ENCODE results near the gene ROR1.

- TF ChIP-seq POLR2AphosphoS5 (IDR thresholded peaks at IDR 0.05; ENCODE audit: low read depth, low read length) (no peak), SIN3A (IDR thresholded peaks at IDR 0.05; ENCODE audit: low read depth) (no peak), EZH2 (IDR thresholded peaks at IDR 0.05) (no peak), POLR2A (IDR thresholded peaks at IDR 0.05; ENCODE audit: borderline replicate concordance, extremely low read depth, insufficient read depth, insufficient read length) (no peak), CTCF (IDR thresholded peaks at IDR 0.05 in 2 of 3, conservative IDR thresholded peaks at IDR 0.05 in 1 of 3; ENCODE audit: borderline replicate concordance in 1 of 3, insufficient read depth in 1 of 3, low read depth in 2 of 3, low read length in 2 of 3) (no peak), SRF (IDR thresholded peaks at IDR 0.05; ENCODE audit: low read depth) (no peak), SP1 (IDR thresholded peaks at IDR 0.05; ENCODE audit: low read depth) (no peak)
Measured at GRCh38 chr1:63935553-63935952, 161.7 kb downstream of the ROR1 start.

Data from HCT116 (cell line).